ENCODE data around the gene DUSP6.

The DUSP6 gene

DNA sequence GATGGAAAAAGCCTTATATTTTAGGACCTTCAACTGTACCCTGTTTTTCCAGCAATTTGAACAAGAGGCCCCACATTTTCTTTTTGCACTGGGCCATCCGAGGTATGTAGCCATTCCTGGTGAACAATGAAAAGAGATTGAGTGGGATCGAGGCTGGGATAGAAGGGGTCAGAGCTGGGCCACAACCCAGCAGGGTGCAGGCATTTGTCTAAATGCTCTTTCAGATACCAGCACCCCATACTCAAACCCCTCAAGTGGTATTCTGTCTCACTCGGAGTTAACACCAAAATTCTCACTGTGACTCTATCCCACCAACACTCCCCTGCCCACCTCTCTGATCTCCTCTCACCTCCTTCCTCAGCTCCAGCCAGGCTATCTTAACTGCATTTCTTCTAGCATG is 26.8 kb downstream of the DUSP6 start:
- H3K9ac ChIP-seq (ENCODE audit: insufficient read length): no peak overlapping the region
- no peak overlapping the region for H3K4me3 ChIP-seq
- H3K36me3 ChIP-seq (ENCODE audit: insufficient read depth, low read length): no peaks in the 10 kb centered on the region
- TF ChIP-seq EZH2 (IDR thresholded peaks at IDR 0.05): no peak
- TF ChIP-seq POLR2AphosphoS5 (IDR thresholded peaks at IDR 0.05; ENCODE audit: borderline replicate concordance, low read depth, low read length): no peak
- TF ChIP-seq FOXP2 (optimal IDR thresholded peaks at IDR 0.05; ENCODE audit: control extremely low read depth, extremely low read length, insufficient read depth): no peak
- H3K27ac ChIP-seq: no peak overlapping the region
- DNase-seq (ENCODE audit: low read depth, low spot score): no peak
- no peaks in the 10 kb centered on the region for H3K9me3 ChIP-seq (ENCODE audit: low read depth, low read length)

DNA sequence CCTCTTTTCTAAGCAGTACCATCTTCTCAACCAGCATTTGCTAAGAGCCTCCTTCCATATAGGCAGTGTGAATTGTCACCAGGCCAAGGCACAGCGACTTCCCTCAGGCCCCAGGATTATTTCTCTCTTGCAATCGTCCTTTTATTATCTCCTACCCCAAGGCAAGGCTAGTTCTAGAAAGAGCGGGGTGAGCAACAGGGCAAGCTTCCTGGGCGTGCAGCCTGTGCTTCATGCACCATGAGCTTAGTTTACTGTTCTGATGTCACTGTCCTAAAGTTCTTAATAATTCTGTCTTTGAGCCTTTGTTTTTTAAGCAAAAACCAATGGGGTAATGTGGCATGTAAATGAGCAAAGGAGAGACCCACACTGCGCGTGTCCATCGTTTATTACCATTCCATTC is 27.9 kb downstream of the DUSP6 start:
- H3K4me3 ChIP-seq: no peak overlapping the region
- no peaks in the 10 kb centered on the region for H3K36me3 ChIP-seq (ENCODE audit: insufficient read depth, low read length)
- no peak overlapping the region for H3K27ac ChIP-seq
- no peak for TF ChIP-seq EZH2 (IDR thresholded peaks at IDR 0.05)
- no peak for TF ChIP-seq POLR2AphosphoS5 (IDR thresholded peaks at IDR 0.05; ENCODE audit: borderline replicate concordance, low read depth, low read length)
- TF ChIP-seq FOXP2 (optimal IDR thresholded peaks at IDR 0.05; ENCODE audit: control extremely low read depth, extremely low read length, insufficient read depth): no peak
- DNase-seq (ENCODE audit: low read depth, low spot score): no peak
- no peaks in the 10 kb centered on the region for H3K9me3 ChIP-seq (ENCODE audit: low read depth, low read length)
- H3K9ac ChIP-seq (ENCODE audit: insufficient read length): no peak overlapping the region

DNA sequence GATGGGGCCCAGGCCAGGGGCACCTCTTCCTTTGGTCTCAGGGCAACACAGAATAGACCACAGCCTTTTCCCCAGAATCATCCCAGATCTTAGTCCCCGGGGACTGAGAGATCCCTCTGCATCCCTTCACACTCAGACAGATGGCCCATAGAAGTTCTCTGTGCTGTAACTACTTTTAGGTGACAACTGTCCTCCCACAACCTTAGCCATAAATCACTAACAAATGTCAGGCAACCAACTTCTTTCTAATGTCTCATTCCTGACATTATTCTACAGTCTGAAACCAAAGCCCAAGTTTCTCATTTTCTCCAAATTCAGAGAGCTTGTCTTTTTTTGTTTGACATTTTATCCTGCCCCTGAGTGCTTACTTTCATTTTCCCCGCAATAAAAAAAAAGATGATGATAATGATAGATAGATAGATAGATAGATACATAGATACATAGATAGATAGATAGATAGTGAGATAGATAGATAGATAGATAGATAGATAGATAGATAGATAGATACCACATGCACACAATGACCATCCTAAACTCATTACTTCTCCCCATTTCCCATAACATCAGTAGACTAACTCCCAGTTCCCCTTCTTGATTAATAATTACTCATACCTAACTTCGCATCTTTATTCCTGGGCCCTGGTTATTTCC is 28.6 kb downstream of the DUSP6 start:
- DNase-seq (ENCODE audit: low read depth, low spot score): no peak
- H3K9me3 ChIP-seq (ENCODE audit: low read depth, low read length): no peaks in the 10 kb centered on the region
- no peak overlapping the region for H3K27ac ChIP-seq
- no peak for TF ChIP-seq FOXP2 (optimal IDR thresholded peaks at IDR 0.05; ENCODE audit: control extremely low read depth, extremely low read length, insufficient read depth)
- no peak for TF ChIP-seq POLR2AphosphoS5 (IDR thresholded peaks at IDR 0.05; ENCODE audit: borderline replicate concordance, low read depth, low read length)
- TF ChIP-seq EZH2 (IDR thresholded peaks at IDR 0.05): no peak
- H3K9ac ChIP-seq (ENCODE audit: insufficient read length): no peak overlapping the region
- H3K4me3 ChIP-seq: no peak overlapping the region
- H3K36me3 ChIP-seq (ENCODE audit: insufficient read depth, low read length): no peaks in the 10 kb centered on the region

DNA sequence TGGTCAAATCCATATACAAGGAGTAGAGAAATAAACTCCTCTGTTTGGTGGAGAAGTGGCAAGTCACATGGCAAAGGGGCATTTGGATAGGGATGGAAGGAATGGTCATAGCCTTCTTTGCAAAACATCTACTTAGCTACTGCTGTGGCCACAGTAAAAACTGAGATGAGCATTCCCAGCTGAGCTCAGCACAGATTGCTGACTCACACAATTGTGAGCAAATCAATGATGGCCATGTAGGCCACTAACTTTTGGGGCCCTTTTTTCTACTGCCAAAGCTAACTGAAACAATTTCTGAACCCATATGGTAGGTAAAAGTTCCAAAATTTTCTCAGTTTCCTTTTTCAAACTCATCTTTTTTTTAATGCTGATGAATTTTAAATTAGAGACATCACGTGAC is 31.6 kb downstream of the DUSP6 start:
- no peaks in the 10 kb centered on the region for H3K36me3 ChIP-seq (ENCODE audit: insufficient read depth, low read length)
- TF ChIP-seq EZH2 (IDR thresholded peaks at IDR 0.05): no peak
- no peak for TF ChIP-seq POLR2AphosphoS5 (IDR thresholded peaks at IDR 0.05; ENCODE audit: borderline replicate concordance, low read depth, low read length)
- TF ChIP-seq FOXP2 (optimal IDR thresholded peaks at IDR 0.05; ENCODE audit: control extremely low read depth, extremely low read length, insufficient read depth): no peak

GRCh38 chr12:89319606-89320005 is 32.7 kb downstream of the DUSP6 start:
- DNase-seq (ENCODE audit: low read depth, low spot score): no peak
- TF ChIP-seq POLR2AphosphoS5 (IDR thresholded peaks at IDR 0.05; ENCODE audit: borderline replicate concordance, low read depth, low read length): no peak
- no peak overlapping the region for H3K27ac ChIP-seq

More for the DNA sequence above, 31.6 kb downstream of the DUSP6 start:
- no peak for DNase-seq (ENCODE audit: low read depth, low spot score)
- H3K4me3 ChIP-seq: no peak overlapping the region
- H3K27ac ChIP-seq: no peak overlapping the region
- H3K9me3 ChIP-seq (ENCODE audit: low read depth, low read length): no peaks in the 10 kb centered on the region
- H3K9ac ChIP-seq (ENCODE audit: insufficient read length): no peak overlapping the region

GRCh38 chr12:89319122-89319521 is 33.2 kb downstream of the DUSP6 start:
- Histone ChIP-seq H3K9ac (ENCODE audit: insufficient read length) (no peak overlapping the region), H3K4me3 (no peak overlapping the region), H3K36me3 (ENCODE audit: insufficient read depth, low read length) (no peaks in the 10 kb centered on the region), H3K9me3 (ENCODE audit: low read depth, low read length) (no peaks in the 10 kb centered on the region), H3K27ac (no peak overlapping the region)
- no peak for DNase-seq (ENCODE audit: low read depth, low spot score)
- TF ChIP-seq EZH2 (IDR thresholded peaks at IDR 0.05): no peak
- TF ChIP-seq FOXP2 (optimal IDR thresholded peaks at IDR 0.05; ENCODE audit: control extremely low read depth, extremely low read length, insufficient read depth): no peak
- no peak for TF ChIP-seq POLR2AphosphoS5 (IDR thresholded peaks at IDR 0.05; ENCODE audit: borderline replicate concordance, low read depth, low read length)

More at GRCh38 chr12:89319606-89320005, 32.7 kb downstream of the DUSP6 start:
- Histone ChIP-seq H3K36me3 (ENCODE audit: insufficient read depth, low read length) (no peaks in the 10 kb centered on the region), H3K4me3 (no peak overlapping the region), H3K9me3 (ENCODE audit: low read depth, low read length) (no peaks in the 10 kb centered on the region), H3K9ac (ENCODE audit: insufficient read length) (no peak overlapping the region)

DNA sequence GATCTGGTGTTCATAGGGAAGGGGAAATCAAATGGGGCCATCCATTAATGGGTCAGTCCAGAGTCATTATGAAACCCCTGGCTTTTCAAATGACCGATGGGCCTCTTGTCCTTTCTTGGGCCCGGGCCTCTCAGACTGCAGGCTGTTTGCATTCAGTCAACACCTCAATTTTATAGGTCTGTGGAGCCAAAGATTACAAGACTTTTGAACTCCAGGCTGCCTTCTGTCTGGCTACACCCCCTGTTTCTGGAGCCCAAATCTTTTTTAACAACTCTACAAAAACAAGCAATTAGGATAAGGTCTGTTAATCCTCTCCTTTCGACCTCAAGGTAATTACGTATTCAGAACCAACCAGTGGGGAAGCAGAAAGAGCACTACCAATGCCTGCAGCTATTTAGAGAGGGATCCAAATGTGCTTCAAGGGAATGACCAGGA is 35.6 kb downstream of the DUSP6 start:
- no peaks in the 10 kb centered on the region for H3K36me3 ChIP-seq (ENCODE audit: insufficient read depth, low read length)
- no peak overlapping the region for H3K27ac ChIP-seq
- no peak overlapping the region for H3K9ac ChIP-seq (ENCODE audit: insufficient read length)
- TF ChIP-seq POLR2AphosphoS5 (IDR thresholded peaks at IDR 0.05; ENCODE audit: borderline replicate concordance, low read depth, low read length): no peak
- no peak for TF ChIP-seq FOXP2 (optimal IDR thresholded peaks at IDR 0.05; ENCODE audit: control extremely low read depth, extremely low read length, insufficient read depth)
- no peak for TF ChIP-seq EZH2 (IDR thresholded peaks at IDR 0.05)
- no peak for DNase-seq (ENCODE audit: low read depth, low spot score)
- H3K9me3 ChIP-seq (ENCODE audit: low read depth, low read length): no peaks in the 10 kb centered on the region
- H3K4me3 ChIP-seq: no peak overlapping the region

GRCh38 chr12:89314060-89314761 is 38.1 kb downstream of the DUSP6 start:
- TF ChIP-seq POLR2AphosphoS5 (IDR thresholded peaks at IDR 0.05; ENCODE audit: borderline replicate concordance, low read depth, low read length) (no peak), FOXP2 (optimal IDR thresholded peaks at IDR 0.05; ENCODE audit: control extremely low read depth, extremely low read length, insufficient read depth) (no peak)
- Histone ChIP-seq H3K9ac (ENCODE audit: insufficient read length) (no peak overlapping the region), H3K36me3 (ENCODE audit: insufficient read depth, low read length) (no peaks in the 10 kb centered on the region), H3K4me3 (no peak overlapping the region), H3K27ac (no peak overlapping the region), H3K9me3 (ENCODE audit: low read depth, low read length) (no peaks in the 10 kb centered on the region)
- no peak for DNase-seq (ENCODE audit: low read depth, low spot score)

Data from SK-N-MC (cell line).